Panc1 (cell line): ENCODE measurements around the gene AKT3.

Experiments used
- POLR2AphosphoS5 ChIP-seq: IDR thresholded peaks from 2 replicates; pipeline ENCODE4 v1.6.1; 2012; ENCODE audit warnings: mild to moderate bottlenecking, low read depth, low read length, moderate library complexity
- SIN3A ChIP-seq: IDR thresholded peaks from 2 replicates; pipeline ENCODE4 v1.6.1; 2012; ENCODE audit warnings: low read depth, mild to moderate bottlenecking, low read length, moderate library complexity, borderline replicate concordance; ENCODE audit not compliant: insufficient read depth
- TCF7L2 ChIP-seq: IDR thresholded peaks from 2 replicates; pipeline ENCODE4 v1.6.1; 2011; ENCODE audit warnings: mild to moderate bottlenecking, low read depth, low read length, inconsistent platforms
- TF ChIP-seq, protein P1 (sequence below): fragments of 450-650 bp; IDR thresholded peaks from 2 replicates; pipeline ENCODE4 v1.5.1; 2017; ENCODE audit warnings: mild to moderate bottlenecking
- TF ChIP-seq, protein P2 (sequence below), 2 experiments: IDR thresholded peaks; 2 replicates each; pipeline ENCODE4 v1.6.1; 2011 to 2012; ENCODE audit warnings: low read depth in 2 of 2, control low read depth in 1 of 2, low read length in 1 of 2, mild to moderate bottlenecking in 1 of 2, moderate library complexity in 1 of 2; ENCODE audit not compliant: insufficient read depth in 1 of 2

DNA sequence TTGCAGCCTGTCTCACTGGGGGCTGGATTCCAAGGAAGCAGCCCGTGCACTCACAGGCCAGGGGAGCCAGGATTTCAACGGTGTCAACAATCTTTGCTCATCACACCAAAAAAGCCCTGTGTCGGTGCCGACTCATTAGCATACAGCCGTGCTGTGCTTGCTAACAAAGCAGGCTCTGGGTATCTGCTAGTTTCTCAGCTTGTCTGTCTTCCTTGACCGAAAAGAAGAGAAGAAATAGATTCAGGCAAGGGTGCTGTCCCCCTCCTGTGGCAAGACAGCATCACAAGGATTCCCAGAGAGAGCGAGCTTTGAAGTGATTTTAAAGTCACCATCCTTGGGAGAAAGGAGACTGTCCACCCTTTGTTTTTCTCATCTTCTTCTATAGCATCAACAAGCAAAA, 379.5 kb downstream of the AKT3 start:
- TF ChIP-seq, protein P1, sequence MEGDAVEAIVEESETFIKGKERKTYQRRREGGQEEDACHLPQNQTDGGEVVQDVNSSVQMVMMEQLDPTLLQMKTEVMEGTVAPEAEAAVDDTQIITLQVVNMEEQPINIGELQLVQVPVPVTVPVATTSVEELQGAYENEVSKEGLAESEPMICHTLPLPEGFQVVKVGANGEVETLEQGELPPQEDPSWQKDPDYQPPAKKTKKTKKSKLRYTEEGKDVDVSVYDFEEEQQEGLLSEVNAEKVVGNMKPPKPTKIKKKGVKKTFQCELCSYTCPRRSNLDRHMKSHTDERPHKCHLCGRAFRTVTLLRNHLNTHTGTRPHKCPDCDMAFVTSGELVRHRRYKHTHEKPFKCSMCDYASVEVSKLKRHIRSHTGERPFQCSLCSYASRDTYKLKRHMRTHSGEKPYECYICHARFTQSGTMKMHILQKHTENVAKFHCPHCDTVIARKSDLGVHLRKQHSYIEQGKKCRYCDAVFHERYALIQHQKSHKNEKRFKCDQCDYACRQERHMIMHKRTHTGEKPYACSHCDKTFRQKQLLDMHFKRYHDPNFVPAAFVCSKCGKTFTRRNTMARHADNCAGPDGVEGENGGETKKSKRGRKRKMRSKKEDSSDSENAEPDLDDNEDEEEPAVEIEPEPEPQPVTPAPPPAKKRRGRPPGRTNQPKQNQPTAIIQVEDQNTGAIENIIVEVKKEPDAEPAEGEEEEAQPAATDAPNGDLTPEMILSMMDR = no peak
- TF ChIP-seq POLR2AphosphoS5 (no peak), SIN3A (no peak), TCF7L2 (no peak)
- TF ChIP-seq, protein P2, sequence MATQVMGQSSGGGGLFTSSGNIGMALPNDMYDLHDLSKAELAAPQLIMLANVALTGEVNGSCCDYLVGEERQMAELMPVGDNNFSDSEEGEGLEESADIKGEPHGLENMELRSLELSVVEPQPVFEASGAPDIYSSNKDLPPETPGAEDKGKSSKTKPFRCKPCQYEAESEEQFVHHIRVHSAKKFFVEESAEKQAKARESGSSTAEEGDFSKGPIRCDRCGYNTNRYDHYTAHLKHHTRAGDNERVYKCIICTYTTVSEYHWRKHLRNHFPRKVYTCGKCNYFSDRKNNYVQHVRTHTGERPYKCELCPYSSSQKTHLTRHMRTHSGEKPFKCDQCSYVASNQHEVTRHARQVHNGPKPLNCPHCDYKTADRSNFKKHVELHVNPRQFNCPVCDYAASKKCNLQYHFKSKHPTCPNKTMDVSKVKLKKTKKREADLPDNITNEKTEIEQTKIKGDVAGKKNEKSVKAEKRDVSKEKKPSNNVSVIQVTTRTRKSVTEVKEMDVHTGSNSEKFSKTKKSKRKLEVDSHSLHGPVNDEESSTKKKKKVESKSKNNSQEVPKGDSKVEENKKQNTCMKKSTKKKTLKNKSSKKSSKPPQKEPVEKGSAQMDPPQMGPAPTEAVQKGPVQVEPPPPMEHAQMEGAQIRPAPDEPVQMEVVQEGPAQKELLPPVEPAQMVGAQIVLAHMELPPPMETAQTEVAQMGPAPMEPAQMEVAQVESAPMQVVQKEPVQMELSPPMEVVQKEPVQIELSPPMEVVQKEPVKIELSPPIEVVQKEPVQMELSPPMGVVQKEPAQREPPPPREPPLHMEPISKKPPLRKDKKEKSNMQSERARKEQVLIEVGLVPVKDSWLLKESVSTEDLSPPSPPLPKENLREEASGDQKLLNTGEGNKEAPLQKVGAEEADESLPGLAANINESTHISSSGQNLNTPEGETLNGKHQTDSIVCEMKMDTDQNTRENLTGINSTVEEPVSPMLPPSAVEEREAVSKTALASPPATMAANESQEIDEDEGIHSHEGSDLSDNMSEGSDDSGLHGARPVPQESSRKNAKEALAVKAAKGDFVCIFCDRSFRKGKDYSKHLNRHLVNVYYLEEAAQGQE (IDR thresholded peaks at IDR 0.05; ENCODE audit: insufficient read depth in 1 of 2, low read depth in 2 of 2, low read length in 1 of 2) = no peak
